Fibroblast of lung (primary cell): ENCODE measurements around the gene C1orf116. TPM values are rescaled to one million over a fixed set of nuclear protein-coding genes. Genes with fewer than 3 reads are reported as not detected.
A peak's percentile ranks its signal among the peaks of the same experiment; 100 is the strongest.

Experiments
- DNase-seq, 2 donors: peaks; one replicate each; pipeline versions ENCODE4 v3.0.0 to v3.0.0-alpha.2; 2010; ENCODE audit warnings: low read depth in 2 of 2
- H2AFZ ChIP-seq: 2 replicates; pipeline ENCODE4 v1.5.1; 2012; ENCODE audit warnings: low read length, control low read depth, inconsistent platforms
- H3K27ac ChIP-seq: 2 replicates; pipeline ENCODE4 v1.5.1; 2011; ENCODE audit warnings: low read length, control low read depth; ENCODE audit not compliant: insufficient read depth
- H3K27me3 ChIP-seq: 2 replicates; pipeline ENCODE4 v1.5.1; 2011; ENCODE audit warnings: mild to moderate bottlenecking, low read length; ENCODE audit not compliant: control insufficient read depth, insufficient read depth
- H3K36me3 ChIP-seq: 2 replicates; pipeline ENCODE4 v1.5.1; 2011; ENCODE audit warnings: low read length; ENCODE audit not compliant: control insufficient read depth, insufficient read depth
- H3K4me1 ChIP-seq: 2 replicates; pipeline ENCODE4 v1.5.1; 2011; ENCODE audit warnings: low read length; ENCODE audit not compliant: control insufficient read depth, insufficient read depth; ENCODE audit errors: extremely low read depth
- H3K4me2 ChIP-seq: 2 replicates; pipeline ENCODE4 v1.5.1; 2011; ENCODE audit warnings: low read length, control low read depth; ENCODE audit not compliant: insufficient read depth; ENCODE audit errors: extremely low read depth
- H3K4me3 ChIP-seq, 4 experiments: fragments of 200-600 bp in 1 of 4; sonication (generic) in 1 of 4; replicated peaks in 1 of 4; 2 replicates each; pipeline ENCODE4 v1.5.1; 2011 to 2016; ENCODE audit warnings: low read length in 4 of 4, low read depth in 3 of 4, mild to moderate bottlenecking in 3 of 4, control low read depth in 2 of 4, inconsistent platforms in 1 of 4, mixed read lengths in 1 of 4; ENCODE audit not compliant: insufficient read depth in 1 of 4; ENCODE audit errors: control extremely low read depth in 1 of 4
- H3K79me2 ChIP-seq: 2 replicates; pipeline ENCODE4 v1.5.1; 2012; ENCODE audit warnings: mild to moderate bottlenecking, low read length, inconsistent platforms; ENCODE audit not compliant: control insufficient read depth, insufficient read depth
- H3K9ac ChIP-seq: 2 replicates; pipeline ENCODE4 v1.5.1; 2011; ENCODE audit warnings: mild to moderate bottlenecking, low read length, control low read depth; ENCODE audit not compliant: insufficient read depth
- H3K9me3 ChIP-seq: 2 replicates; pipeline ENCODE4 v1.5.1; 2012; ENCODE audit warnings: low read depth, low read length; ENCODE audit not compliant: control insufficient read depth, insufficient read depth
- H4K20me1 ChIP-seq: 2 replicates; pipeline ENCODE4 v1.5.1; 2011; ENCODE audit warnings: low read length; ENCODE audit not compliant: control insufficient read depth, insufficient read depth; ENCODE audit errors: extremely low read depth
- CTCF ChIP-seq, 2 donors: IDR thresholded peaks in 1 of 2; conservative IDR thresholded peaks in 1 of 2; 1 replicate in 1 of 2; 2 replicates in 1 of 2; pipeline ENCODE4 v1.5.1; 2011 to 2012; ENCODE audit warnings: low read length in 2 of 2, control low read depth in 1 of 2, inconsistent platforms in 1 of 2, low read depth in 1 of 2, mild to moderate bottlenecking in 1 of 2
- EZH2 ChIP-seq: IDR thresholded peaks from 2 replicates; pipeline ENCODE4 v1.5.1; 2012; ENCODE audit warnings: low read length, control low read depth, mild to moderate bottlenecking; ENCODE audit errors: missing control alignments
- polyA plus RNA-seq, 2 donors: library from polyadenylated mRNA; depleted of rRNA in 1 of 2; stranded (reverse) in 1 of 2; unstranded in 1 of 2; fragments of >200 nt; gene quantifications; 2 replicates each; pipeline ENCODE4 v1.2.1, GENCODE V29; 2011 to 2012; ENCODE audit warnings: missing spikeins in 1 of 2
- total RNA-seq: library from RNA; depleted of rRNA; stranded (reverse); fragments of >200 nt; gene quantifications from 2 replicates; pipeline ENCODE4 v1.2.1, GENCODE V29; 2014

Gene C1orf116
- total and polyA plus RNA-seq, 2 donors (not counting 1 experiment from before 2014, with no cell fraction given) = 0.06 TPM; not detected in 1

DNA sequence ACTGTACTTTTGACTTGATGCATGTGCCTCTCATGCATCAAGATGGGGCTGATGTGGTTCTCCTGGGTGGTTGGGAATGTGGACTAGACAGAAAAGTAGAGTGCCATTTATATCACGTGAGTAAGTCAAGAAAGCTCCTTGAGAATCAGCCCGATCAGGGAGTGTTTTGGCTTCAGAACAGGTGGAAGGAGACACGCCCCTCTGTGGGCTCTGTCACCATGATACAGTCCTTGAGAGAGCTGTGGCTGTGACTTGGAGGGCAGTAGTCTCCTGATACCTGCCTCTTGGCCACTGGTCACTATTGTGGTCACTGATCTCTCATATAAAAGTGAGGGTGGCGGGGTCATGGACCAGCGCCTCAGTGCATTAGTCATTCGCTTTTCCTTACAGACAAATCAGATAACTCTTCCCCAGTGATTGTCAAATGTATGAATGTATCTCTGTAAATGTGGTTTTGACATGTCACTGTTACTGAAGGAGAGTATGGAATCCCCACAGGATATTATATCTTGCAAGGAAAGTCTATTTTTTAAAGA lies 47.2 kb upstream of the C1orf116 start:
- Histone ChIP-seq H3K4me1 (no peaks in the 10 kb centered on the region), H3K27ac (no peak overlapping the region), H3K9me3 (no peaks in the 10 kb centered on the region), H3K4me2 (no peak overlapping the region), H3K27me3 (no peaks in the 10 kb centered on the region), H3K9ac (no peak overlapping the region), H4K20me1 (no peaks in the 10 kb centered on the region), H3K79me2 (no peaks in the 10 kb centered on the region), H2AFZ (no peak overlapping the region), H3K4me3 (no peak overlapping the region), H3K36me3 (no peaks in the 10 kb centered on the region)
- TF ChIP-seq CTCF (conservative IDR thresholded peaks at IDR 0.05 in 1 of 2, IDR thresholded peaks at IDR 0.05 in 1 of 2; ENCODE audit: low read depth in 1 of 2, low read length in 2 of 2) (no peak), EZH2 (no peak)
- no peak for DNase-seq

GRCh38 chr1:207078578-207079132 lies 46.1 kb upstream of the C1orf116 start:
- no peak for TF ChIP-seq EZH2
- no peak for TF ChIP-seq CTCF (conservative IDR thresholded peaks at IDR 0.05 in 1 of 2, IDR thresholded peaks at IDR 0.05 in 1 of 2; ENCODE audit: low read depth in 1 of 2, low read length in 2 of 2)
- Histone ChIP-seq H3K27me3 (no peaks in the 10 kb centered on the region), H3K36me3 (no peaks in the 10 kb centered on the region)

DNA sequence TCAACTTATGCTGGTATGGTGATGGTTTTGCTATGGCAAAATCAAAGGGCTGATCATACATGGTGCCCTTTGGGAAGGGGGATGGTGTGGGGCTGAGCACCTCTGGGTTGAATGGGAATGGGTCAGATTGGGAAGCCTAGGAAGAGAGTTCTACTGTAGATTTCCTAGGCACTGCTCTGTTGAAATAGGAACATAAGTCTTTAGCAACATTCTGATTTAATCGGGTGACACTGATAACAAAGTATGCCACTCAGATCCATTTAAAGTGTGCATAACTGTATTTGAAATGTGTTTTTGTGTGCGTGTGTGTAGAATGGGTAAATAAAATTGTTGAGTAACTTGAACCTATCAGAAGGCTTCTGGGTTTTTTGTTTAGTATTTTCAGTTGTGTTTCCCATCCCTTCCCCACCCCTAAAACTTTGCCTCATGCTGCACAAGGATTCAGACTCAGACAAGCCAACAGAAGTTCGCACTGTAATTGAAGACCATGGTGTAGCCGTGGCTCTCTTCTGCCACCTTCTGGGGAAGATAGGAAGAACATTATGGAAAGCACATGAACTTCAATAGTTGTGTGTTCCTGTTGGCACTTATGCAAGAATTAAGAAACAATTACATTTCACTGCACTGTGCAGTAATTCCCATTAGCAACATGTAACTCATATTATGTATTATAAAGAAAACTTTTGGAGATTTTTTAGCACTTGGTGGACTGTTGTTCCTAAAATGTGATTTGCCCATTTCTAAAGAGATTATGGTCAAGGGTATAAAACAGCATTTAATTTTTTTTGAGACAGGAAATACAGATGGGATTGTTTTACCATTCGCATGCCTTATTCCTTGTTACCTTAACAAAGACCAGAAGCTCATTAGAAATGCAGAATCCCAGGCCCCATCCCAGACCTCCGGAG lies 45.2 kb upstream of the C1orf116 start:
- Histone ChIP-seq H3K4me1 (no peaks in the 10 kb centered on the region), H3K4me2 (no peak overlapping the region), H2AFZ (no peak overlapping the region), H3K4me3 (no peak overlapping the region), H3K27me3 (no peaks in the 10 kb centered on the region), H3K36me3 (no peaks in the 10 kb centered on the region), H3K9me3 (no peaks in the 10 kb centered on the region), H4K20me1 (no peaks in the 10 kb centered on the region), H3K27ac (no peak overlapping the region), H3K9ac (no peak overlapping the region), H3K79me2 (no peaks in the 10 kb centered on the region)
- TF ChIP-seq CTCF (conservative IDR thresholded peaks at IDR 0.05 in 1 of 2, IDR thresholded peaks at IDR 0.05 in 1 of 2; ENCODE audit: low read depth in 1 of 2, low read length in 2 of 2) (peak; percentile 96), EZH2 (no peak)
- DNase-seq = peak; percentile 57 to 83

More at GRCh38 chr1:207078578-207079132, 46.1 kb upstream of the C1orf116 start:
- Histone ChIP-seq H3K9me3 (no peaks in the 10 kb centered on the region), H2AFZ (no peak overlapping the region), H3K79me2 (no peaks in the 10 kb centered on the region), H3K4me1 (no peaks in the 10 kb centered on the region), H3K4me2 (no peak overlapping the region), H3K27ac (no peak overlapping the region), H3K9ac (no peak overlapping the region), H3K4me3 (no peak overlapping the region), H4K20me1 (no peaks in the 10 kb centered on the region)
- no peak for DNase-seq
